HepG2 (cell line): ENCODE data around the gene ZNF865. TPM values are rescaled to one million over a fixed set of nuclear protein-coding genes. Genes with fewer than 3 reads are reported as not detected.

Experiments used
- polyA plus RNA-seq, 8 experiments: library from polyadenylated mRNA; depleted of rRNA in 3 of 8; stranded (reverse) in 7 of 8; unstranded in 1 of 8; fragments of >200 nt; fragmentation: Illumina TruSeq in 4 of 8; extraction: Trizol in 4 of 8; gene quantifications; 2 replicates each; pipeline versions ENCODE4 v1.2.1 to v1.2.3, GENCODE V29; 2011 to 2016; ENCODE audit warnings: low read depth in 4 of 8, missing spikeins in 1 of 8, mixed read lengths in 1 of 8; ENCODE audit not compliant: insufficient read depth in 1 of 8
- total RNA-seq, 5 experiments: library from RNA; depleted of rRNA; stranded (reverse); fragments of >200 nt; fragmentation: Illumina TruSeq; extraction: Trizol; gene quantifications; 2 replicates each; pipeline ENCODE4 v1.2.3, GENCODE V29; 2016; ENCODE audit warnings: low read depth in 1 of 5

The ZNF865 gene
- total and polyA plus RNA-seq, 2 of the 13 experiments (the other 11 are each of a cell fraction or from before 2014, with no cell fraction given): 0.93 to 1.0 TPM

Other genes starting within 250 kb of the ZNF865 start
- not detected in 2 replicates for gene GARIN5B, start 242.4 kb upstream of the ZNF865 start, total RNA-seq (2016; rRNA removed; fragmentation: Illumina TruSeq; extraction: Trizol)
- gene GARIN5B, start 242.4 kb upstream of the ZNF865 start, polyA plus RNA-seq (2011; rRNA removed): 0.03 TPM in 1 of 2 replicates, not detected in the other
- 2.9 and 3.0 TPM in 2 replicates for gene IL11, start 235.2 kb upstream of the ZNF865 start, total RNA-seq (2016; rRNA removed; fragmentation: Illumina TruSeq; extraction: Trizol)
- 2.5 and 4.5 TPM in 2 replicates for gene IL11, start 235.2 kb upstream of the ZNF865 start, polyA plus RNA-seq (2011; rRNA removed)
- gene TMEM190, start 228.8 kb upstream of the ZNF865 start, total RNA-seq (2016; rRNA removed; fragmentation: Illumina TruSeq; extraction: Trizol): 0.35 TPM in 1 of 2 replicates, not detected in the other
- 0.83 and 1.6 TPM in 2 replicates for gene TMEM190, start 228.8 kb upstream of the ZNF865 start, polyA plus RNA-seq (2011; rRNA removed)
- not detected in 2 replicates for gene TMEM238, start 221.4 kb upstream of the ZNF865 start, total RNA-seq (2016; rRNA removed; fragmentation: Illumina TruSeq; extraction: Trizol)
- gene TMEM238, start 221.4 kb upstream of the ZNF865 start, polyA plus RNA-seq (2011; rRNA removed): not detected in 2 replicates
- 105 and 149 TPM in 2 replicates for gene RPL28, start 219.7 kb upstream of the ZNF865 start, total RNA-seq (2016; rRNA removed; fragmentation: Illumina TruSeq; extraction: Trizol)
- gene RPL28, start 219.7 kb upstream of the ZNF865 start, polyA plus RNA-seq (2011; rRNA removed): 420 and 501 TPM in 2 replicates
- 29.5 and 39.3 TPM in 2 replicates for gene UBE2S, start 197.9 kb upstream of the ZNF865 start, total RNA-seq (2016; rRNA removed; fragmentation: Illumina TruSeq; extraction: Trizol)
- gene UBE2S, start 197.9 kb upstream of the ZNF865 start, polyA plus RNA-seq (2011; rRNA removed): 26.6 and 32.2 TPM in 2 replicates
- gene SHISA7, start 162.3 kb upstream of the ZNF865 start, total RNA-seq (2016; rRNA removed; fragmentation: Illumina TruSeq; extraction: Trizol): not detected in 2 replicates
- gene SHISA7, start 162.3 kb upstream of the ZNF865 start, polyA plus RNA-seq (2011; rRNA removed): not detected in 2 replicates
- 105 and 106 TPM in 2 replicates for gene ISOC2, start 144.0 kb upstream of the ZNF865 start, total RNA-seq (2016; rRNA removed; fragmentation: Illumina TruSeq; extraction: Trizol)
- 76.8 and 91.2 TPM in 2 replicates for gene ISOC2, start 144.0 kb upstream of the ZNF865 start, polyA plus RNA-seq (2011; rRNA removed)
- gene C19orf85, start 140.9 kb upstream of the ZNF865 start, total RNA-seq (2016; rRNA removed; fragmentation: Illumina TruSeq; extraction: Trizol): not detected in 2 replicates
- gene C19orf85, start 140.9 kb upstream of the ZNF865 start, polyA plus RNA-seq (2011; rRNA removed): not detected in 2 replicates
- 1.00 and 1.2 TPM in 2 replicates for gene ZNF628, start 129.0 kb upstream of the ZNF865 start, total RNA-seq (2016; rRNA removed; fragmentation: Illumina TruSeq; extraction: Trizol)
- 0.48 and 0.54 TPM in 2 replicates for gene ZNF628, start 129.0 kb upstream of the ZNF865 start, polyA plus RNA-seq (2011; rRNA removed)
- gene NAT14, start 120.5 kb upstream of the ZNF865 start, total RNA-seq (2016; rRNA removed; fragmentation: Illumina TruSeq; extraction: Trizol): 14.7 and 22.3 TPM in 2 replicates
- gene NAT14, start 120.5 kb upstream of the ZNF865 start, polyA plus RNA-seq (2011; rRNA removed): 20.7 and 24.7 TPM in 2 replicates
- gene SSC5D, start 117.2 kb upstream of the ZNF865 start, total RNA-seq (2016; rRNA removed; fragmentation: Illumina TruSeq; extraction: Trizol): not detected in 2 replicates
- gene SSC5D, start 117.2 kb upstream of the ZNF865 start, polyA plus RNA-seq (2011; rRNA removed): 0.03 TPM in 1 of 2 replicates, not detected in the other
- gene SBK2, start 68.5 kb upstream of the ZNF865 start, total RNA-seq (2016; rRNA removed; fragmentation: Illumina TruSeq; extraction: Trizol): 0.24 and 0.45 TPM in 2 replicates
- gene SBK2, start 68.5 kb upstream of the ZNF865 start, polyA plus RNA-seq (2011; rRNA removed): 0.14 TPM in 1 of 2 replicates, not detected in the other
- 0.46 and 0.66 TPM in 2 replicates for gene SBK3, start 60.1 kb upstream of the ZNF865 start, total RNA-seq (2016; rRNA removed; fragmentation: Illumina TruSeq; extraction: Trizol)
- 0.77 and 1.5 TPM in 2 replicates for gene SBK3, start 60.1 kb upstream of the ZNF865 start, polyA plus RNA-seq (2011; rRNA removed)
- gene ZNF579, start 24.8 kb upstream of the ZNF865 start, total RNA-seq (2016; rRNA removed; fragmentation: Illumina TruSeq; extraction: Trizol): 1.7 and 2.9 TPM in 2 replicates
- gene ZNF579, start 24.8 kb upstream of the ZNF865 start, polyA plus RNA-seq (2011; rRNA removed): 2.1 and 2.2 TPM in 2 replicates
- gene FIZ1, start 6.1 kb upstream of the ZNF865 start, total RNA-seq (2016; rRNA removed; fragmentation: Illumina TruSeq; extraction: Trizol): 3.4 and 5.9 TPM in 2 replicates
- gene FIZ1, start 6.1 kb upstream of the ZNF865 start, polyA plus RNA-seq (2011; rRNA removed): 3.6 and 4.1 TPM in 2 replicates
- gene ZNF524, start 5.4 kb upstream of the ZNF865 start, total RNA-seq (2016; rRNA removed; fragmentation: Illumina TruSeq; extraction: Trizol): 1.6 and 4.6 TPM in 2 replicates
- 3.2 and 5.0 TPM in 2 replicates for gene ZNF524, start 5.4 kb upstream of the ZNF865 start, polyA plus RNA-seq (2011; rRNA removed)
- 4.0 and 4.2 TPM in 2 replicates for gene ZNF784, start 18.9 kb downstream of the ZNF865 start, total RNA-seq (2016; rRNA removed; fragmentation: Illumina TruSeq; extraction: Trizol)
- gene ZNF784, start 18.9 kb downstream of the ZNF865 start, polyA plus RNA-seq (2011; rRNA removed): 4.1 and 5.1 TPM in 2 replicates
- gene ZNF580, start 35.4 kb downstream of the ZNF865 start, total RNA-seq (2016; rRNA removed; fragmentation: Illumina TruSeq; extraction: Trizol): 3.0 and 4.4 TPM in 2 replicates
- gene ZNF580, start 35.4 kb downstream of the ZNF865 start, polyA plus RNA-seq (2011; rRNA removed): 6.0 and 7.0 TPM in 2 replicates
- gene ZNF581, start 38.0 kb downstream of the ZNF865 start, total RNA-seq (2016; rRNA removed; fragmentation: Illumina TruSeq; extraction: Trizol): 18.4 and 19.6 TPM in 2 replicates
- gene ZNF581, start 38.0 kb downstream of the ZNF865 start, polyA plus RNA-seq (2011; rRNA removed): 49.5 and 52.6 TPM in 2 replicates
- 7.0 and 8.8 TPM in 2 replicates for gene CCDC106, start 42.6 kb downstream of the ZNF865 start, total RNA-seq (2016; rRNA removed; fragmentation: Illumina TruSeq; extraction: Trizol)
- gene CCDC106, start 42.6 kb downstream of the ZNF865 start, polyA plus RNA-seq (2011; rRNA removed): 4.7 and 6.2 TPM in 2 replicates
- gene U2AF2, start 49.4 kb downstream of the ZNF865 start, total RNA-seq (2016; rRNA removed; fragmentation: Illumina TruSeq; extraction: Trizol): 124 and 127 TPM in 2 replicates
- gene U2AF2, start 49.4 kb downstream of the ZNF865 start, polyA plus RNA-seq (2011; rRNA removed): 84.3 and 116 TPM in 2 replicates
- gene EPN1, start 69.6 kb downstream of the ZNF865 start, total RNA-seq (2016; rRNA removed; fragmentation: Illumina TruSeq; extraction: Trizol): 28.9 and 32.6 TPM in 2 replicates
- 31.7 and 43.7 TPM in 2 replicates for gene EPN1, start 69.6 kb downstream of the ZNF865 start, polyA plus RNA-seq (2011; rRNA removed)
- not detected in 2 replicates for gene NLRP9, start 132.8 kb downstream of the ZNF865 start, total RNA-seq (2016; rRNA removed; fragmentation: Illumina TruSeq; extraction: Trizol)
- not detected in 2 replicates for gene NLRP9, start 132.8 kb downstream of the ZNF865 start, polyA plus RNA-seq (2011; rRNA removed)
- not detected in 2 replicates for gene RFPL4A, start 153.4 kb downstream of the ZNF865 start, total RNA-seq (2016; rRNA removed; fragmentation: Illumina TruSeq; extraction: Trizol)
- 0.13 TPM in 1 of 2 replicates, not detected in the other for gene RFPL4A, start 153.4 kb downstream of the ZNF865 start, polyA plus RNA-seq (2011; rRNA removed)
- not detected in 2 replicates for gene RFPL4AL1, start 163.5 kb downstream of the ZNF865 start, total RNA-seq (2016; rRNA removed; fragmentation: Illumina TruSeq; extraction: Trizol)
- not detected in 2 replicates for gene RFPL4AL1, start 163.5 kb downstream of the ZNF865 start, polyA plus RNA-seq (2011; rRNA removed)
- gene NLRP11, start 226.4 kb downstream of the ZNF865 start, total RNA-seq (2016; rRNA removed; fragmentation: Illumina TruSeq; extraction: Trizol): 0.02 TPM in 1 of 2 replicates, not detected in the other
- 0.01 TPM in 1 of 2 replicates, not detected in the other for gene NLRP11, start 226.4 kb downstream of the ZNF865 start, polyA plus RNA-seq (2011; rRNA removed)
- gene NLRP4, start 230.9 kb downstream of the ZNF865 start, total RNA-seq (2016; rRNA removed; fragmentation: Illumina TruSeq; extraction: Trizol): not detected in 2 replicates
- gene NLRP4, start 230.9 kb downstream of the ZNF865 start, polyA plus RNA-seq (2011; rRNA removed): not detected in 2 replicates